GM21447 (cell line): Measurements from ENCODE around the gene ZNHIT6.
"Not testable (repeated sequence)": the region's sequence is repeated elsewhere in the genome, so short reads cannot be mapped to it uniquely, and the experiment has no call there.

Experiments used
- ATAC-seq: cut with Tn5 transposase; IDR thresholded peaks from one replicate; pipeline ENCODE4 v1.9.1; 2021; ENCODE audit not compliant: unreplicated experiment

The ZNHIT6 gene

DNA sequence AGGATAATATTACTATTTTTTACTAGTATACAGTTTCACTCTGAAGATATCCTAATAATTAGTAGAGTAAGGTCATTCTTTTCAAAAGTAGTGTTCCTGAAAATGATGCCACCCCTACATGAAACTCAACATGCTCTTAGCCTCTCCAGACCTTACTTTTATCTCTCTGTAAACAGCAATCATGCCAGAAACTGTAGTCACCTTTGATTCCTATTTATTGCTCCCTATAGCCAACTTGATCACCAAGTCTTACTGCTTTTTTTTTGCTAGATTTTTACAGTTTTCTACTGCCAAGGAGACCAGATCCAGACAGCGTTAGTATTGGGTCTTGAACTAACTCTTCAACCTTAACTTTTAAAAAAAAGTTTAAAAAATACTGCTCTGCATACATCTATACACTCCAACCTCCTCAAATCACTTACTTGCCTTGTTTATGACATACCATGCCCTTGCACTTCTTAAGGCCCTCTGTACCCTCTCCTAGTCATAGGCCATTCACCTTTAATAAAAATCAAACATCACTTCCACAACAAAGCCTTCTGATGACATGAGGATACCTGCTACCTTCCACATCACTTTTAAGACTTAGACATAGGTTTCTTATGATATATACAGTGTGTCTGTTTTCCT lies 36.1 kb downstream of the ZNHIT6 start:
- no peak for ATAC-seq

DNA sequence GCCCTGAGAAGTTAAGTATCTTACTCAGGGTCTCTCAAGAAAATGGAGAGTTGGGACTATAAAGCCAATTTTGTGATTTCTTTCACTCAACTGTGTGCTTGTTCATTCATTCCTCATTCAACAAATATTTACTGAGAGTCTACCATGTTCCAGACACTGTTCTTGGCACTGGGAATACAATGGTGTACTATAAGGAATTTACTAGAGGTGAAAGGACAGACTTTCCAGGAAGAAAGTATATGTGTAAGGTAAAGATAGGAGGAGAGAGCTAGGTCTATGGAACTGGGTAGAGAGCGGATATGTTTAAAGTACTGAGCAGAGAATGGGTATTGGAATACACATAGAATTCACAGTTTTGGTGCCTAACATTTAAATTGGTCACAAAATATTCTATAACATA lies 42.3 kb downstream of the ZNHIT6 start:
- no peak for ATAC-seq

DNA sequence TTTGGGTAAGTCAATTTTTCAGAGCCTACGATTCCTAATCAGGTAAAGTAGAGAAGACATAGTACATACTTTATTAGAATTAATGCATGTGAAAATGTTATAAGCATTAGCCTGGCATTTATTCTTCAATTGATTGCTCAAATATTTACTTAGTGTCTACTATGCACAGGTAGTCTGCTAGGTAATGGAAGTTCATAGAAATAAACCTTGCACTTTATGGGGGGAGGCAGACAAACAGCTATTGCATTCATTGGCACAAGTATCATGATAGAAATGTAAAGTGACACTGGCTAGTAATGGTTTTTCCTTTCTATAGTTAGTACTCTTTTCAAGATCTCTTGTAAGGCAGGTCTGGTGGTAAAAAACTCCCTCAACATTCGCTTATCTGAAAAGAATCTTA lies 44.9 kb downstream of the ZNHIT6 start:
- no peak for ATAC-seq

DNA sequence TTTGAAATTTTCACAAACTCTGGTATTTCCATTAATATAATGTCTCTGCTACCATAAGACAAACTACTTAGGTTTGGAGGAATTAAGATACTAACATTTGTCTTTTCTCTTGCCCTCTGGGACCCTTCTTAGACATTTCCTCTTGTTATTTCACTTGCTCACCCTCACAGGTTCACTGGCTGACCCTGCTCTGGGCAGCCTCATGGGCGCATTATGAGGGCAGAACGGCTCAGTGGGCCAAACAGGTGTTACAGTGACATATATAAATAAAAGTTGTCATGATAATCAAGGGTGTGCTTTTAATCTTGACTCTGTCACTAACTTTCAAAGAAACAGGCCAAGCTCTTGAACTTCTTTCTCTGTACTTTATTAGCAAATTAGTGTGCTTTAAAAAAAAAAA lies 46.5 kb downstream of the ZNHIT6 start:
- no peak for ATAC-seq

DNA sequence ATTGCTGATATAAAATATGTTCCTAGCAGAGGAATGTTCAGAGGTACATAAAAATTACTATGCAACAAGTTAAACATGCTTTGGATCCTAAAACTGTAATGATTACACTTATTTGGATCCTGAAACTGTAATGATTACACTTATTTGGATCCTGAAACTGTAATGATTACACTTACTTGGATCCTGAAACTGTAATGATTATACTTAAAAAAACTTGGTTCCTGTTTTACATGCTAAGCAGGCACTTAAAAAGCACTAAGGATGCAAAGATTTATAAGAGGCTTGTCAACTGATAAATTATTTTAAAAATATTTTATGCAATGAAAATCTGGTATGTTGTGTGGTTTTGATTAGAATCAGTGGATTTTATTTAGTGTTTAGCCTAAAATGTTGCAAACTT lies 47.7 kb downstream of the ZNHIT6 start:
- ATAC-seq = peak; percentile 45

DNA sequence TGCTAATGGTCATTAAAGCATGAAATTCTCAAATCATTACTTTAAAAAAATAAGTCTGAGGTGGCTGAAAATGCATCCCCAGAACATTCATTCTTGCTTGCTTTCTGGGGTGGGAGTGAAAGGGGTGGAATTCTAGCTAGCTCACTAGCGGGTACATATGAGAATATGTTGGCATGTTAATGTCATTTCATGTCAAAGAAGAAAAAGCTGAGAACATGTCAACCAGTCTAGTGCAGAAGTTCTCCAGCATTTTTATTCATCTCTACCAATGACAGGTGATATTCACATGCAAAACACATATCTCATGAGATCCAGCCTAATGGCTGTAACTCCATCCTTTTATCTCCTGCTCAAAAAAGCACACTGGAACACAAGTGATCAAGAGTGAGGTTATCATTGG lies 49.1 kb downstream of the ZNHIT6 start:
- ATAC-seq = no peak

DNA sequence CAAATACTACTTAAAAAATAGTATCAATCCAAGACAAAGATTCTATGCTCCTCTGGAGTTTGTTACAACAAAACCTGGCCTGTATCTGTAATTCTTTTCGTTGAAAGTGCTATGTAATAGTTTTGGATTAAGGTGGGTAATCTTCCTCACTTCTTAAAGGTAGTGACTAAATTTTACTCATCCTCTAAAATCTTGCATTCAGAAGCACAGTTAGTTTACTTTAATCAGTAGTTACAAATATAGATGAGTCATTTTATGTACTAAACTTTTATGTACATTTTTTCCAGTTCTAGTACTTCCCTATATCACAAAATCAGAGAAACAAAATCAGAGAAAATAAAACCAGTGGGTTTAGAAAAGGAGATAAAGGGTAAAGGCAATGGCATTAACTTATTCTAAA lies 51.3 kb downstream of the ZNHIT6 start:
- ATAC-seq = no peak

DNA sequence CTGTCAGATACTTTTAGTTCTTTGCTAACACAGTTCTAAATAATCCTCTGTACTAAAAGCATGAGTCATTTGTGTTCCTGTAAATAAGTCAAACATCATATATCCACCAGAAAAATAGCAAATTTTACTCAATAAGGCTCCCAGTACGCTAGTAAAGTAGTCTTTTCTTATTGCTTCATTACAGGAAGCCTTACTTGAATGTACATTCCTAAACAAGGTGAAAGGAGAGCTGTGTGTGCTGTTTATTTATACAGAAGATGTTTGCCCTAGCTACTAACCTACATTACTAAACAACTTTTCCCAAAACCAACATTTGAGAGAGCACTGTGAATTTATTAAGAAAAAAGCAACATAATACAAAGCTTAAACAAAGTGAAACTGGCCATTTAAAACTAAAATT lies 52.0 kb downstream of the ZNHIT6 start:
- ATAC-seq = no peak

DNA sequence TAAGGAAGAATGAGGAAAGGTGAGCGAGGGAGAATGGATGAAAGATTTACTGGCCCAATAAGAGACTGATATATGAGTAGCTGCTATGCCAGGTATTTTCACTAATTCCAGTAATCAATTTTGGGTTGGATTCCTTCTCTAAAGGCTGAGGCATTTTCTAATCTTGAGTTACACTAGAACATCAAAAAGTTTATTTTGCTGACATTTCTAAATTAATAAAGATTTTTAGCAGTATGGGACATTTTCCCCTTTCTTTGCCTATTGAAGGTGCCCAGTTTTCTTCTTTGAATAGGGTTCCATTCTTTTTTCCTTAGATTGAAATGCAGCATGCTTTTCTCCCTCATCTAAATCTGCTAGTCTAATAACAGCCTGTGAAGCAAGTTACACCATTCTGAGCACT lies 52.9 kb downstream of the ZNHIT6 start:
- no peak for ATAC-seq

DNA sequence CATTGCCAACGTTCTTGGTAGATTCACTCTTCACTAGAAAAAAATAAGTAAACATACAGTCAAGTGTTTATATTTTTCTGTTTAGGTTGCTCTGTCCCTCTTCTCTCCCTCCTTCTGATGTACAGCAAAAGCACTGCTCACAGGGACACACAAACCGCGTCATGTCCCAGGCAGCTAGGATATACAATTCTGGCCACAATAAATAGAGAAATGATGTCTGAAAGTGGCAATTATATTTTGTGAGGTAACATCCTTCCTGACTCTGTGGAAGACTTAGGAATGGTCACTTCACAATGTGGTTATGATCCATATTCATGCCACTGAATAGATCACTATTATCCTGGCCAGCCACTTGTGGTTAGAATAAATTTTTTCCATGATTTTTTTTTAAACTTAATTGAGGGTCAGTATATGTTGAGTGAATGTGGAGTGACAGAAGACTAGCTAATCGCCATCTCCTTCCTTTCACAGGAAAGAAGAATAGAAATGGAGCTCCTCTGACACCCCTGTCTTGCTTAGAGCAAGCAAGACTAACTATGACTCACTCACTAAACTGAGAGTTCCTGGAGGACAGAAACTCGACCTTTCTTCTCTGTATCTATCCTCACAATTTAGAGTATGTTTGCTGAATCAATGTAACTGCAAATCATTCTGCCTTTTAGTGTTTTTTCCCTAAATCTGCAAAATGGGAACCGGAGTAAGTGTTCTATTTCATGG lies 54.0 kb downstream of the ZNHIT6 start:
- ATAC-seq = no peak

DNA sequence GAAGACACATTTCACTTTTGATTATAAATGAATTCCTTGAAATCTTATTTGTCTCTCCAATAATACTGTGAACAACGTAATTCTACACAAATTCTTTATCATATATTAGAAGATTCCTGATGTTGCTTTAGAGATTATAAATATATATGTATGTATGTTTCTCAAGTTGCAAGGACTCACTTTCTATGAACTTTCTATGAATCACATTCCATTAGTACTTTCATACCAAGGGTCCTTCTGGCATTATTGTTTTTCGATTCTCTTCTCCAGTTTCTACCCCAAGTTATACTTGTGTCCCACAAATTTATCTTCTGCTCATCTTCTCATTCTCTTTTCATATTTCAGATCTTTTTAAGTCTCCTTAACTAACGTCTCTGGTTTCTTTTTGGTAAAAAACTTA lies 55.9 kb downstream of the ZNHIT6 start:
- no peak for ATAC-seq

DNA sequence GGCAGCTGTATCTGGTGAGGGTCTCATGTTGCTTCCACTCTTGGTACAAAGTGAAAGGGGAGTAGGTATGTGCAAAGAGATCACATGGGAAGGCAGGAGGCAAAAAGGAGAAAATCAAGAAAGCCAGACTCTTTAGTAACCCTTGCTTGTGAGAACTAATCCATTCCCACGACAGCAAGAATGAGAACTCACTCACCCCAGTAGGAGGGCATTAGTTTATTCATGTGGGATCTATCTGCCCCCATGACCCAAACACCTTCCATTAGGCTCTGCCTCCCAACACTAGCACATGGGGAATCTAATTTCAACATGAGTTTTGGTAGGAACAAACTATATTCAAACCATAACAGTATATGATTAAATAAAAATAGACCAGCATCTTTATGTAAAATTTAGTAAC lies 57.6 kb downstream of the ZNHIT6 start:
- ATAC-seq = no peak

DNA sequence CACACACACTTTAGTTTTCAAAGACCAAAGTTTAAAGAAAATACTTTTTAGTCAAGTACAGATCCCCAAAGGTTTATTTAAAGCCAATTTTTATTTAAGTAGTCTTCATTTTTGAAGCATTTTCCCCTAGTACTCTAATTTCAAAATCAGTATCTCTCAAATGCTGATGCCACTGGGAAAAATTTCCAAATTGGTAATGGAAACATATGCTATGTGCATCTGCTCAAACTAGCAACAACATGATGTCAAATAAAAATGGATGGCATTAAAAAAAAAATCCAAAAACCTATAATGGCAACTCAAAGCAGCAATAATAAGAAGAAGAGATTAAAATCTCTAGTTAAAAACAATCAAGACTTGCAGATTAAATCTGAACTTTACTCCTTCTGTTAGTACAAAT lies 58.6 kb downstream of the ZNHIT6 start:
- ATAC-seq = no peak

DNA sequence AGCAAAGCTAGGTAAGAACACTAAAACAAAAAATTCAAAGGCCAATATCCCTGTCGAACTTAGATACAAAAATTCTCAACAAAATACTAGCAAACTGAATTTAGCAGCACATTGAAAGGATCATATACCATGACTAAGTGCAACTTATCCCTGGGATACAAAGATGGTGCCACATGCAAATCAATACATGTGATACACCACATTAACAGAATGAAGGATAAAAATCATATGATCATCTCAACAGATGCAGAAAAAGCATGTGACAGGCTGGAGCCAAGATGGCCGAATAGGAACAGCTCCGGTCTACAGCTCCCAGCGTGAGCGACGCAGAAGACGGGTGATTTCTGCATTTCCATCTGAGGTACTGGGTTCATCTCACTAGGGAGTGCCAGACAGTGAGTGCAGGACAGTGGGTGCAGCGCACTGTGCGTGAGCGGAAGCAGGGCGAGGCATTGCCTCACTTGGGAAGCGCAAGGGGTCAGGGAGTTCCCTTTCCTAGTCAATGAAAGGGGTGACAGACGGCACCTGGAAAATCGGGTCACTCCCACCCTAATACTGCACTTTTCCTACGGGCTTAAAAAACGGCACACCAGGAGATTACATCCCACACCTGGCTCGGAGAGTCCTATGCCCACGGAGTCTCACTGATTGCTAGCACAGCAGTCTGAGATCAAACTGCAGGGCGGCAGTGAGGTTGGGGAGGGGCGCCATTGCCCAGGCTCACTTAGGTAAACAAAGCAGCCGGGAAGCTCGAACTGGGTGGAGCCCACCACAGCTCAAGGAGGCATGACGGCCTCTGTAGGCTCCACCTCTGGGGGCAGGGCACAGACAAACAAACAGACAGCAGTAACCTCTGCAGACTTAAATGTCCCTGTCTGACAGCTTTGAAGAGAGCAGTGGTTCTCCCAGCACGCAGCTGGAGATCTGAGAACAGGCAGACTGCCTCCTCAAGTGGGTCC lies 66.4 kb downstream of the ZNHIT6 start:
- ATAC-seq = not testable (repeated sequence)

DNA sequence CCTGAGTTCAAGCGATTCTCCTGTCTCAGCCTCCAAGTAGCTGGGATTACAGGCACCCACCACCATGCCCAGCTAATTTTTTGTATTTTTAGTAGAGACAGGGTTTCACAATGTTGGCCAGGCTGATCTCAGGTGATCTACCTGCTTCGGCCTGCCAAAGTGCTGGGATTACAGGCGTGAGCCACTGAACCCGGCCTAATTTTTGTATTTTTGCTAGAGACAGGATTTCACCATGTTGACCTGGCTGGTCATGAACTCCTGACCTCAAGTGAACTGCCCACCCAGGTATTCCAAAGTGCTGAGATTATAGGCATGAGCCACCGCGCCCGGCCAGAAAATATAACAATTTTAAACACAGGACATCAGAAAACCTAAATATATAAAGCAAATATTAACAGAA lies 68.3 kb downstream of the ZNHIT6 start:
- not testable (repeated sequence) for ATAC-seq

DNA sequence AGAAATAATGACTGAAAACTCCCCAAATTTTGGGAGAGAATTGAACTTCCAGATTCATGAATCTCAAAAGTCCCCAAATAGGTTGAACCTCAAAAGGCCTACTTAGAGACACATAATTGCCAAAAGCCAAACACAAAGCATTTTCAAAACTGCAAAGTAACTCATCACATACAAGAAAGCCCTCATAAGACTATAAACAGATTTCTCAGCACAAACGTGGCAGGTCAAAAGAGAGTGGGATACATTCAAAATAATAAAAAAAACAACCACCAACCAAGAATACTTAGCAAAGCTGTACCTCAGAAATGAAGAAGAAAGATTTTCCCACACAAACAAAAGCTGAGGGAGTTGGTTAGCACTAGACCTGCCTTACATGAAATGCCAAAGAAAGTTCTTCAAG lies 69.8 kb downstream of the ZNHIT6 start:
- ATAC-seq = no peak

DNA sequence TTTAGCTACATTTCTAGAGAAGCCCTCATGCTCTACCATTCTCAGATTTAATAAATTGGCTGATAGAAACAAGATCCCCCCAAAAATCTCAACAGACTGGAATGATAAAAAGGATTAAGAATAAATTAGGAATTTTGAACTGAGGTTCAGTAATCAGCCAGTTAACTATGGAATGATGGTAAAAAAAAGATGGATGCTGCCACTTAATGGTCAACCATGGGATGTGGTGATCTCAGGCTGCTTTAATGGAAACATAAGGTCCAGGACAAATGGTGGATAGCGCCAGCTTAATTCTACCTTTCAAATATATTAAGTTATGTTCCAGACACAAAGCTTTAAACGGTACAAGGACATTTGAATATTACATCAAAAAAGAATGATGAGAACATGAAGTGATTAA lies 77.7 kb downstream of the ZNHIT6 start:
- no peak for ATAC-seq

DNA sequence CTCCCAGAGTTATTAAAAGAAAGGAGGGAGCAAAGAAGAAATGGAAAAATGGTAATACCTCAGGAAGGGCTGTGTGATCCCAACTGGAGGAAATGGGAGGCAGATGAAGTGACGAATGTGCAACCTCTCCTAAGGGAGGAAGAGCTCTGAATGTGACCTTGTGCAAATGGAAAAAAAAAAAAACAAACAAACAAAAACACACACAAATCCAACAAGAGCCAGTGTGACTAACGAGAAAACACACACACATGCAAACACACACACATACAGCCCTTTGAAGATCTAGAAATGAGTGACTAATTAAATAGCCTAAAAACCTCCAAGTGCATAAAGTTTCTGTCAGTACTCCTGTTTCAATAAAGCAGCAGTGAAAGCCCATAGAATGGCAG lies 78.7 kb downstream of the ZNHIT6 start:
- no peak for ATAC-seq

DNA sequence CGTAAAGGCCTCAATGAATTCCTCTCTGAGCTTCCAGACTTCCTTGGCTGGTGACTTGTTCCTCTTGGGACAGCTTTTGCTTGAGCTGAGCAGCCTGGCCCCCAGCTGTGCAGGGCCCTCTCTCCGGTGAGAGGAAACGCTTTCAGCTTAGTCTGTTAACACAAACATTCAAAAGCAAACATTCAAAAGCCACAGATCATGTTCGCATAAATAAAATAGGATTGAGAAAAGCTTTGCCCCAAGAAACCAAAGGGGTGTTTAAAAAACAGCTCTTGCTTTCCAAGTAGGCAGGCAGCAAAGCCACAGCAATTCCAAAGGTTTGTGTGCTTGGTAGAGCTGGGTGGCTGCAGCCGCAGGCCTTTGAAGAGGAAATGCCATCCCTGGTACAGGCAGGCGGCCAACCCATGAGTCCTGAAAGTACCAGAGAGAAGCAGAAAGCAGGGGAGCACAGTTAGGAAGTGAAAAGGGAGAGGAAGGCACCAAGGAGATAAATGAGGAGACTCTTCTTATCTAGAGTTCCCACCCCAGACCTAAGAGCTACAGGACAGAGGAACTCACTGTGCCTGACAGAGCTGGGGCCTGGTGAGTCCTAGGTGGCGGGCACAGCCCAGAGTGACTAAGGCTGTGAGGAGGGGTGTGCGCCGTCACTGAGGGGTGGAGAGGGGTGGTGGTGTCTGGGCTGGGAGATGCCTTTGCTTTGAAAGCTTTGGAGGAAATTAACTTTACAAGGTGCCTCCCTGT lies 79.3 kb downstream of the ZNHIT6 start:
- no peak for ATAC-seq

DNA sequence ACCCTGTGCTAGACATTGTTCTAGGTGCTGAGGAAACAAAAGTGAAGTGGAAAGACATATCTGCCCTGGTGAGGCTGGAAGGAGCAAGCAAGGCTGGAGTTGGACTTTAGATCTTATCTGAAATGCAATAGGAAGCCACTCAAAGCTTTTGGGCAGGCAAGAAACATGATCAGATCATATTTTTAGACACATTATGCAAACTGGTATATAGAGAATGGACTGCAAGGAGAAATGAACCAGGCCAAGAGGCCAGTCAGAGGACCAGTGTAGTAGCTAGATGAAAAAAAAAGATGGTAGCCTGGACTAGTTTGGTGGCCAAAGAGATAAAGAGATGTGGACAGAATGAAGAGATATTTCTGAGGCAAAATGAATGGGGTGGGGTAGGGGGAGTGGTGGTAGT lies 81.4 kb downstream of the ZNHIT6 start:
- no peak for ATAC-seq

DNA sequence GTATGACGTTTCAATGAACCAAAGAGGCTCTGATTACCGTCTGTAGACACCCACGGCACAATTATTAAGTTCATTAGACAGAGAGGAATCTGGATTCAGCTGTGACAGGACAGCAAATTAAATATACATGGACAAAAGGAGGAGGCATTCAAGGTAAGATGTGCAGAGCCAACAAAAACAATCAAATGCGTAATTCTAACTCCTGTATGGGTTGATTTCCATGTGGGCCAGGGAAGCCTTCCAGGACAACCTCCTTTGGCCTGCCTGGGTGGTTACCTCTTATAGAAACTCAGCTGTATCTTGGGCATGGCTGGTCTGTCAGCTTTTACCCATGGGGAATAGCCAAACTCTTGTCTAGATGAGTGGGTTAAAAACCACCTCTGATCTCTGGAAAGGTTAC lies 83.9 kb downstream of the ZNHIT6 start:
- ATAC-seq = no peak
